Kidney epithelial cell (primary cell): ENCODE results near the gene MYO16. TPM values are rescaled to one million over a fixed set of nuclear protein-coding genes. Genes with fewer than 3 reads are reported as not detected.

Source experiments
- DNase-seq: peaks from one replicate; pipeline ENCODE4 v3.0.0-alpha.2; 2010; ENCODE audit warnings: low read depth
- H3K27me3 ChIP-seq: 2 replicates; pipeline ENCODE4 v1.6.0; 2011; ENCODE audit warnings: low read length; ENCODE audit not compliant: control insufficient read depth, insufficient read depth
- H3K36me3 ChIP-seq: 2 replicates; pipeline ENCODE4 v1.5.1; 2011; ENCODE audit warnings: low read length; ENCODE audit not compliant: control insufficient read depth, insufficient read depth
- H3K4me3 ChIP-seq: 2 replicates; pipeline ENCODE4 v1.5.1; 2011; ENCODE audit warnings: low read depth, mild to moderate bottlenecking, control low read depth, low read length
- CTCF ChIP-seq: IDR thresholded peaks from 2 replicates; pipeline ENCODE4 v1.5.1; 2011; ENCODE audit warnings: mild to moderate bottlenecking, moderate library complexity, low read length, control low read depth, inconsistent platforms; ENCODE audit not compliant: insufficient read depth, poor library complexity, severe bottlenecking
- total RNA-seq: library from RNA; depleted of rRNA; stranded (reverse); fragments of >200 nt; gene quantifications from 2 replicates; pipeline ENCODE4 v1.2.3, GENCODE V29; 2015

Gene MYO16
- total RNA-seq, 1 donor from 2014 or later: 0.38 TPM

DNA sequence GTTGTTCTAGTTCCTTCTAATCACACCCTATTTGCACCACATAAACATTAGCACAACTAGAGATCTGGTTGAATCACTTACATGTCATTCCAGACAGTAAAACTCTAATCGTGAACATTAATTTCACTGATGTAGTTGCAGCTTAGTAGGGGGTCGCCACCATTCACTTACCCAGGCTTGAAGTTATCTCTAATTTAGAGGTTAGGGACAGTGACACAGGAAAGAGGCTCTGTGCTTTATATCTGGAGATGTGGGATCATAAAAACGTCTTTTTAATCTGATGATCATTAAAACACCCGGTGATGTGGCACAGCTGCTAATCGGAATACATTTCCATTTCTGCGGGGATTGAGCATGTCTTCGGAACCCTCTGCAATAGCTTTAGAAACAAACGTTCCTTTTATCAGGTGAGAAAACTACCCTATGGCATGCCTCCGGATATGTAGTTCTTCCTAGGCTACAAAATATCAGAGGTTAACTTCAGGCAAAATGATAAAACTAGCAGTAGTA lies 523.0 kb downstream of the MYO16 start:
- Histone ChIP-seq H3K27me3 (no peaks in the 10 kb centered on the region), H3K36me3 (no peaks in the 10 kb centered on the region), H3K4me3 (no peak overlapping the region)
- no peak for DNase-seq
- no peak for TF ChIP-seq CTCF

DNA sequence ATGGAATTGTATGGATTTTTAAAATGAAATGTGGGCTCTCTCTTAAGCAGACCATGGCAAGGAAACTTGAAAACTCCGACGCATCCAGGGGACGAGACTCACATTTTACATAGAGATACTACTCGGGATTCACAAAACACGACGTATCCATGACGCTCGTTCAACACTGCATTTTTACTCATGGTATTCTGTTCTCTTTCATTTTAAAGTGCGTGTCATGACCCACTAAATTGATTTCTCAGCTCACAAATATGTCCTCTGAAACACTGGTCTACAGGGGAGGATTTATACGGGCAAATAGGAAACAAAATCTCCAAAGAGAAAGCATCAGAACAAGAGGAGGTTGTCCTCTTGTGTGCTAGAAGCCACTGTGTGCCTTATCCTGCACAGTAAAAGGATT lies 523.5 kb downstream of the MYO16 start:
- no peak for DNase-seq
- TF ChIP-seq CTCF: no peak
- Histone ChIP-seq H3K4me3 (no peak overlapping the region), H3K27me3 (no peaks in the 10 kb centered on the region), H3K36me3 (no peaks in the 10 kb centered on the region)

DNA sequence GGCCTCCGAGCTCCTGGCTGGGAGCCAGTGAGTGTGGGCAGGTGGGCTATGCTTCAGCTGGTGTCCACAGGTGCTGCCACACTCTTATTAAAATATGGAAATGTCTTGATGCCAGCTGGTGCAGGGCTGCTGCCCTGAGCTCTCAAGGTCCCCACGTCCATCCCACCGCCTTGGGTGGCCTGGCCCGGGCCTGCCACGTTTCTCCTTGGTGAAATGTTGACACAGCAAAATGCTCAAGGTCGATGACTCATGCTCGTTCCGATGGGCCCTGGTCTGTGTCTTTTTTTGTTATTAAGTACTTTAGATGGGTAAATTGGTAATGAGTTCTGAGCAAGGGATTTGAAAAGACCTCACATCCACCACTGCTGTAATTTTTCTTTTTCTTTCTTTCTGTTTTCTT lies 524.7 kb downstream of the MYO16 start:
- no peak for TF ChIP-seq CTCF
- Histone ChIP-seq H3K27me3 (no peaks in the 10 kb centered on the region), H3K36me3 (no peaks in the 10 kb centered on the region), H3K4me3 (no peak overlapping the region)
- DNase-seq: no peak

DNA sequence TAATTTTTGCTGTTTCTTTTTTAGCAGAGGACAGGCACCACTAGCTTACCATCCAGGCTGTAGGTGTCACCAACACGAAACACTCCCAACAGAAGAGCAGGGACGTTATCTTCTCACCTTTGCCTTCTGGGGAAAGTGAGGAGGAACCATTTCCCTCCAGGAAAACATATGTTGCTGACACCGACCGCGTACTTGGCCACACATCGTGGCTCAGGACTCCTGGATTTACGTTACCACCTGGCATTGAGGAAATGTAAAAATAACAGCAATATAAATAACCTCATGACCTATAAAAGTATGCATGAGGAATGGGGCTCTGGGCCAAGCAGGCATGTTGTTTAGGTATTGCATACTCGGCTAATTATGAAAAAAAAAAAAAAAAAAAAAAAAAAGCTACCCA lies 525.1 kb downstream of the MYO16 start:
- H3K36me3 ChIP-seq: no peaks in the 10 kb centered on the region
- H3K4me3 ChIP-seq: no peak overlapping the region
- DNase-seq: no peak
- no peaks in the 10 kb centered on the region for H3K27me3 ChIP-seq
- no peak for TF ChIP-seq CTCF

GRCh38 chr13:109154966-109155761 lies 525.8 kb downstream of the MYO16 start:
- Histone ChIP-seq H3K4me3 (no peak overlapping the region), H3K27me3 (no peaks in the 10 kb centered on the region), H3K36me3 (no peaks in the 10 kb centered on the region)
- DNase-seq: no peak
- no peak for TF ChIP-seq CTCF

DNA sequence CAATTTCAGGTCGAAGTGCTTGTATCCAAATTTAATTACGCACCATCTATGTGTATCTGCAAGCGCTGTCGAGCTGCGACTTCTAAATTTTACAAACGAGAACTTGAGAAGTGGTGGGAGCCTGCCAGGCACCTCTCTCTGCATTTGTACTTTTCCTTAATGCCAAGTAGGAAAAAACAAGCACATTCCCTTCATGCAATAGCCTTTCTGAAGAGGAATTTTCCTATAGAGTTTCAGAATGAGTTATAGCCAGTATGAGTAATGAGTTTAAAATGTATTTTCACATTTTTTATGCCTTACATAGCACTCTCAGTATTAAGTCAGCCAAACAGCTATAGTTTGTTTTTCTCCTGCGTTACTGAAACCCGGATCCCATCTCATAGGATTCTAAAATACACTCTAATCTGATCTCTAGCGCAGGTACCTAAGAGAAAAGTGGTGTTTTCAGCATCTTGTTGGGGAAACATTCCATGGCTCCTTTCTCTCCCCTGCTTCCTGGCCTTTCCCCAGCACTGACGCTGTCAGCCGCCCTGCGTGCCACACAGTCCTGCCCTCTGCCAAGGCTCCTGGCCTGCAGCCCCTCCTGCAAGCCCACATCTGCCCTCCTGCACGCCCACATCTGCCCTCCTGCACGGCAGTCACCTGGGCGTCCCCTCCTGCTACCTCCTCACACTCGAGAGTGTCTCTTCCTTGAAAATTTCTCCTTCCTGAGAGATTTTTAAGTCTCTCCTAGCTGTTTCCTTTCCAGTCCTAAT lies 526.9 kb downstream of the MYO16 start:
- DNase-seq: peak; percentile 50
- Histone ChIP-seq H3K4me3 (no peak overlapping the region), H3K36me3 (no peaks in the 10 kb centered on the region), H3K27me3 (no peaks in the 10 kb centered on the region)
- TF ChIP-seq CTCF: no peak
